Karpas-422 (cell line): ENCODE results near the gene FOXE3. TPM values are rescaled to one million over a fixed set of nuclear protein-coding genes. Genes with fewer than 3 reads are reported as not detected.

Source experiments
- DNase-seq: peaks from one replicate; pipeline ENCODE4 v3.0.0-alpha.2; 2015
- H2AFZ ChIP-seq: fragments of 200-600 bp; sonication (generic); 2 replicates; pipeline ENCODE4 v1.6.1; 2014; ENCODE audit warnings: antibody characterized with exemption, low read length, mixed read lengths
- H3K27ac ChIP-seq: fragments of 200-600 bp; sonication (generic); 2 replicates; pipeline ENCODE4 v1.5.1; 2014; ENCODE audit warnings: mild to moderate bottlenecking, low read length, moderate library complexity
- H3K27me3 ChIP-seq: fragments of 200-600 bp; sonication (generic); 2 replicates; pipeline ENCODE4 v1.6.1; 2014; ENCODE audit warnings: low read length, mixed read lengths
- H3K36me3 ChIP-seq: fragments of 200-600 bp; sonication (generic); 2 replicates; pipeline ENCODE4 v1.6.1; 2014; ENCODE audit warnings: low read length, mixed read lengths; ENCODE audit not compliant: insufficient read depth
- H3K4me1 ChIP-seq: fragments of 200-600 bp; sonication (generic); 2 replicates; pipeline ENCODE4 v1.6.1; 2014; ENCODE audit warnings: mild to moderate bottlenecking, low read length, mixed read lengths
- H3K4me2 ChIP-seq: fragments of 200-600 bp; sonication (generic); 2 replicates; pipeline ENCODE4 v1.6.1; 2014; ENCODE audit warnings: low read length, low read depth, mild to moderate bottlenecking; ENCODE audit not compliant: poor library complexity, severe bottlenecking
- H3K4me3 ChIP-seq: fragments of 200-600 bp; sonication (generic); 2 replicates; pipeline ENCODE4 v1.5.1; 2014; ENCODE audit warnings: mild to moderate bottlenecking, antibody characterized with exemption, low read length, mixed read lengths
- H3K79me2 ChIP-seq: fragments of 200-600 bp; sonication (generic); 2 replicates; pipeline ENCODE4 v1.6.1; 2014; ENCODE audit warnings: mild to moderate bottlenecking, low read length, mixed read lengths
- H3K9ac ChIP-seq: fragments of 200-600 bp; sonication (generic); 2 replicates; pipeline ENCODE4 v1.6.0; 2014; ENCODE audit warnings: low read length
- H3K9me2 ChIP-seq: fragments of 200-600 bp; sonication (generic), shearing (Covaris generic); replicated peaks from 2 replicates; pipeline ENCODE4 v1.6.0; 2014; ENCODE audit warnings: mild to moderate bottlenecking, low read length, moderate library complexity; ENCODE audit not compliant: insufficient read depth
- H3K9me3 ChIP-seq: fragments of 300-700, 200-600 bp; sonication (generic); 2 replicates; pipeline ENCODE4 v1.6.1; 2014; ENCODE audit warnings: low read length, mixed read lengths
- H4K20me1 ChIP-seq: fragments of 200-600 bp; sonication (generic); 2 replicates; pipeline ENCODE4 v1.6.1; 2014; ENCODE audit warnings: mild to moderate bottlenecking, antibody characterized with exemption, low read length, low read depth; ENCODE audit not compliant: insufficient read depth
- total RNA-seq: library from RNA; depleted of rRNA; stranded (reverse); fragments of >200 nt; shearing (Covaris generic); gene quantifications from 2 replicates; pipeline ENCODE4 v1.2.3, GENCODE V29; 2014; ENCODE audit warnings: low replicate concordance

The FOXE3 gene
- total RNA-seq, 1 experiment from 2014 or later, result not detected

DNA sequence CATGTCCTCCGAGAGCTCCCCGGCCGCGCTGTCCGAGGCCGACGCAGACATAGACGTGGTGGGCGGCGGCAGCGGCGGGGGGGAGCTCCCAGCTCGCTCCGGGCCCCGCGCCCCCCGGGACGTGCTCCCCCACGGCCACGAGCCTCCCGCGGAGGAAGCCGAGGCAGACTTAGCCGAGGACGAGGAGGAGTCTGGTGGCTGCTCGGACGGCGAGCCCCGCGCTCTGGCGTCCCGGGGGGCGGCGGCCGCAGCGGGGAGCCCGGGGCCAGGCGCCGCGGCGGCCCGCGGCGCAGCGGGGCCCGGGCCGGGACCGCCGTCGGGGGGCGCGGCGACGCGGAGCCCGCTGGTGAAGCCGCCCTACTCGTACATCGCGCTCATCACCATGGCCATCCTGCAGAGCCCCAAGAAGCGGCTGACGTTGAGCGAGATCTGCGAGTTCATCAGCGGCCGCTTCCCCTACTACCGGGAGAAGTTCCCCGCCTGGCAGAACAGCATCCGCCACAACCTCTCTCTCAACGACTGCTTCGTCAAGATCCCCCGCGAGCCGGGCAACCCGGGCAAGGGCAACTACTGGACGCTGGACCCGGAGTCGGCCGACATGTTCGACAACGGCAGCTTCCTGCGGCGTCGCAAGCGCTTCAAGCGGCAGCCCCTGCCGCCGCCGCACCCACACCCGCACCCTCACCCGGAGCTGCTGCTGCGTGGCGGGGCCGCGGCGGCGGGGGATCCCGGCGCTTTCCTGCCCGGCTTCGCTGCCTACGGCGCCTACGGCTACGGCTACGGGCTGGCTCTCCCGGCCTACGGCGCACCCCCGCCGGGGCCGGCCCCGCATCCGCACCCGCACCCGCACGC, 22.3 kb downstream of the FOXE3 start:
- Histone ChIP-seq H3K9me3 (no peaks in the 10 kb centered on the region), H3K4me1 (peaks cover 9% of the 10 kb centered on the region), H3K4me2 (peak overlapping the region; percentile 92), H3K36me3 (no peaks in the 10 kb centered on the region), H3K79me2 (peaks cover 35% of the 10 kb centered on the region), H2AFZ (peak overlapping the region; percentile 78; the same call in 1 of the 2 replicates), H3K27ac (no peak overlapping the region), H3K27me3 (no peaks in the 10 kb centered on the region), H4K20me1 (0 out of 2 replicates have a peak, but pooled peaks cover 8% of the 10 kb centered on the region), H3K4me3 (peak overlapping the region; percentile 92), H3K9me2 (no peaks in the 10 kb centered on the region), H3K9ac (peak overlapping the region; percentile 89)
- DNase-seq, result no peak

DNA sequence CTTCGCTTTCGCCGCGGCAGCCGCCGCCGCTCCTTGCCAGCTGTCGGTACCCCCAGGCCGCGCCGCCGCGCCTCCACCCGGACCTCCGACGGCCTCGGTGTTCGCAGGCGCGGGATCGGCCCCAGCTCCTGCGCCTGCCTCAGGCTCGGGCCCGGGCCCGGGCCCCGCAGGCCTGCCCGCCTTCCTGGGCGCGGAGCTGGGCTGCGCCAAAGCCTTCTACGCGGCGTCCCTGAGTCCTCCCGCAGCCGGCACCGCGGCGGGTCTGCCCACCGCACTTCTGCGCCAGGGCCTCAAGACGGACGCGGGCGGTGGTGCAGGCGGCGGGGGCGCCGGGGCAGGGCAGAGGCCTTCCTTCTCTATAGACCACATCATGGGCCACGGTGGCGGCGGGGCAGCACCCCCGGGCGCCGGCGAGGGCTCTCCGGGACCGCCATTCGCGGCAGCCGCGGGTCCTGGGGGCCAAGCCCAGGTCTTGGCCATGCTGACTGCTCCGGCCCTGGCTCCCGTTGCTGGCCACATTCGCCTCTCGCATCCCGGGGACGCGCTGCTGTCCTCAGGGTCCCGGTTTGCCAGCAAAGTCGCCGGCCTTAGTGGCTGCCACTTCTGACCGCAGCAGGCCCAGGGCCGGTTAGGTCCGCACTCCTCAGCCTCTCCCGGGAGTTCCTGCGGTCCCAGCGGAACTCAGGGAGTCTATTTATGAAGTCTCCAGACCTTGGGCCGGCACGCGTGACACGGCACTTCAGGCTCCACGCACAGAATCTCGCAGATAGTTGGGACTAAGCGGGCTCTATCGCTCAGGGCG, 23.1 kb downstream of the FOXE3 start:
- no peak overlapping the region for H3K4me3 ChIP-seq
- DNase-seq, result no peak
- H3K4me2 ChIP-seq, result no peak overlapping the region
- H4K20me1 ChIP-seq, result 0 out of 2 replicates have a peak, but pooled peaks cover 8% of the 10 kb centered on the region
- H3K9me2 ChIP-seq, result no peaks in the 10 kb centered on the region
- H3K27me3 ChIP-seq, result no peaks in the 10 kb centered on the region
- peaks cover 28% of the 10 kb centered on the region for H3K79me2 ChIP-seq
- H3K36me3 ChIP-seq, result no peaks in the 10 kb centered on the region
- H3K27ac ChIP-seq, result no peak overlapping the region
- H2AFZ ChIP-seq, result no peak overlapping the region
- no peak overlapping the region for H3K9ac ChIP-seq
- H3K4me1 ChIP-seq, result peaks cover 9% of the 10 kb centered on the region
- no peaks in the 10 kb centered on the region for H3K9me3 ChIP-seq

DNA sequence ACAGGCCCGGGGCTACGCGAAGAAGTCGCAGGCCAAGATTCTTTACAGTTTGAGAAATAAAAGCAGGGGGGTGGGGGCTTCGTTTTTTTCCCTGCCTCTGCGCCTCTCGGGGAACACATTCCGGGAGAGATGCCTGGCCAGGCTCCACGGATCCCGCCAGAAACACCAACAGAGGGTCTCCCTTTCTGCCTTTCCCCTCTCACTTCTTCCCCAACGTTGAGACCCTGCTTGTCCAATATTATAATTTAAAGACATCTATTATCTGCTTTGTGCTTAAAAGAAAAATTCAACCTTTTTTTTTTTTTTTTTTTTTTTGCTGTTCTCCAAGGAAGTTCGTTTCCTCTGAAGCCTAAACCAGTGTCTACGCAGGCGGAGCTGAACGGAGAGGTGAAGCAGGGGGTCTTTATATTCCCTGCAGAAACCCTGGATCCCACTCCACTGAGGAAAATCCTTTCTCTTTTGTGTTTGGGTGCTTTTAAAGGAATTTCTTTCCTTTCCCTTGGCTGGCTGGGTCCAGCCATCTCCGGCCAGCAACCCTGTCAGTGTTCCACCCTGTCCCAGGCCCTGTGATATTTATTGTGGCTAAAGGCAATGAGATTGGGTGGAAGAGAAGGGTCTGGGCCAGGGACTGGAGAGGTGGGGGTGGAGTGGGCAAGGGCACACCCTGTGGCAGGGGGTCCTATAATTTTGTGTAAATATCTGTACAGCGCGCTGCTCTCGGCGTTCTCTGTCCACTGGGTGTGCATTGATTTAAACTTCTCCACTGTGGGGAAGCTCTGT, 23.9 kb downstream of the FOXE3 start:
- no peaks in the 10 kb centered on the region for H3K36me3 ChIP-seq
- H3K79me2 ChIP-seq, result peaks cover 20% of the 10 kb centered on the region
- H2AFZ ChIP-seq, result no peak overlapping the region
- no peak overlapping the region for H3K4me3 ChIP-seq
- 0 out of 2 replicates have a peak, but pooled peaks cover 5% of the 10 kb centered on the region for H4K20me1 ChIP-seq
- peaks cover 16% of the 10 kb centered on the region for H3K4me1 ChIP-seq
- no peaks in the 10 kb centered on the region for H3K27me3 ChIP-seq
- H3K4me2 ChIP-seq, result no peak overlapping the region
- no peaks in the 10 kb centered on the region for H3K9me3 ChIP-seq
- no peak overlapping the region for H3K27ac ChIP-seq
- H3K9me2 ChIP-seq, result no peaks in the 10 kb centered on the region
- DNase-seq, result no peak
- no peak overlapping the region for H3K9ac ChIP-seq

GRCh38 chr1:47440599-47441081, 24.6 kb downstream of the FOXE3 start:
- Histone ChIP-seq H3K4me3 (no peak overlapping the region), H3K9ac (no peak overlapping the region), H3K4me2 (no peak overlapping the region), H3K27me3 (no peaks in the 10 kb centered on the region), H4K20me1 (0 out of 2 replicates have a peak, but pooled peaks cover 4% of the 10 kb centered on the region), H3K27ac (no peak overlapping the region), H3K36me3 (no peaks in the 10 kb centered on the region), H3K79me2 (peaks cover 15% of the 10 kb centered on the region), H3K4me1 (peaks cover 20% of the 10 kb centered on the region), H2AFZ (no peak overlapping the region), H3K9me2 (no peaks in the 10 kb centered on the region), H3K9me3 (no peaks in the 10 kb centered on the region)
- DNase-seq, result no peak

GRCh38 chr1:47441450-47442106, 25.5 kb downstream of the FOXE3 start:
- Histone ChIP-seq H3K27me3 (no peaks in the 10 kb centered on the region), H3K9me3 (no peaks in the 10 kb centered on the region)

GRCh38 chr1:47442202-47442601, 26.1 kb downstream of the FOXE3 start:
- Histone ChIP-seq H3K9ac (no peak overlapping the region), H4K20me1 (0 out of 2 replicates have a peak, but pooled peaks cover 4% of the 10 kb centered on the region), H3K4me2 (no peak overlapping the region), H3K4me3 (no peak overlapping the region), H3K36me3 (no peaks in the 10 kb centered on the region), H3K9me3 (no peaks in the 10 kb centered on the region), H3K4me1 (peaks cover 13% of the 10 kb centered on the region), H3K27me3 (no peaks in the 10 kb centered on the region), H3K9me2 (no peaks in the 10 kb centered on the region), H3K79me2 (peaks cover under 1% of the 10 kb centered on the region), H3K27ac (no peak overlapping the region), H2AFZ (no peak overlapping the region)
- DNase-seq, result no peak

More at GRCh38 chr1:47441450-47442106, 25.5 kb downstream of the FOXE3 start:
- DNase-seq, result no peak
- Histone ChIP-seq H3K79me2 (peaks cover 7% of the 10 kb centered on the region), H4K20me1 (0 out of 2 replicates have a peak, but pooled peaks cover 4% of the 10 kb centered on the region), H3K27ac (no peak overlapping the region), H3K4me3 (no peak overlapping the region), H3K4me2 (no peak overlapping the region), H3K4me1 (peaks cover 13% of the 10 kb centered on the region), H3K9ac (no peak overlapping the region), H3K36me3 (no peaks in the 10 kb centered on the region), H2AFZ (no peak overlapping the region), H3K9me2 (no peaks in the 10 kb centered on the region)

GRCh38 chr1:47442842-47443529, 26.9 kb downstream of the FOXE3 start:
- H3K4me2 ChIP-seq, result no peak overlapping the region
- peaks cover 18% of the 10 kb centered on the region for H3K4me1 ChIP-seq
- H3K9ac ChIP-seq, result no peak overlapping the region
- no peak overlapping the region for H2AFZ ChIP-seq
- no peak overlapping the region for H3K4me3 ChIP-seq
- no peak for DNase-seq
- no peaks in the 10 kb centered on the region for H3K9me2 ChIP-seq
- no peak overlapping the region for H3K27ac ChIP-seq
- no peaks in the 10 kb centered on the region for H3K36me3 ChIP-seq
- no peaks in the 10 kb centered on the region for H3K27me3 ChIP-seq
- H4K20me1 ChIP-seq, result 0 out of 2 replicates have a peak, but pooled peaks cover 5% of the 10 kb centered on the region
- H3K9me3 ChIP-seq, result no peaks in the 10 kb centered on the region
- H3K79me2 ChIP-seq, result no peaks in the 10 kb centered on the region
